Endodermal cell (in vitro differentiated cells): ENCODE data around the gene S100A4. TPM values are rescaled to one million over a fixed set of nuclear protein-coding genes. Genes with fewer than 3 reads are reported as not detected.
A peak's percentile ranks its signal among the peaks of the same experiment; 100 is the strongest.
"Not testable (repeated sequence)": the region's sequence is repeated elsewhere in the genome, so short reads cannot be mapped to it uniquely, and the experiment has no call there.

ENCODE experiments used
- DNase-seq: peaks from one replicate; pipeline ENCODE4 v3.0.0-alpha.2; 2017
- H3K27ac ChIP-seq: 2 replicates; pipeline ENCODE4 v1.5.1; 2013; ENCODE audit warnings: mild to moderate bottlenecking, low read depth, low read length, moderate library complexity
- H3K27me3 ChIP-seq: 2 replicates; pipeline ENCODE4 v1.6.1; 2013; ENCODE audit warnings: mild to moderate bottlenecking, low read length, moderate library complexity; ENCODE audit not compliant: insufficient read depth, control insufficient read depth, poor library complexity, severe bottlenecking
- H3K36me3 ChIP-seq: 2 replicates; pipeline ENCODE4 v1.7.0; 2013; ENCODE audit warnings: mild to moderate bottlenecking, low read length, moderate library complexity; ENCODE audit not compliant: control insufficient read depth, insufficient read depth
- H3K4me1 ChIP-seq: one replicate; pipeline ENCODE4 v1.7.0; 2013; ENCODE audit warnings: low read length; ENCODE audit not compliant: control insufficient read depth, insufficient read depth
- H3K4me3 ChIP-seq: 2 replicates; pipeline ENCODE4 v1.5.1; 2013; ENCODE audit warnings: mild to moderate bottlenecking, low read length, moderate library complexity
- H3K9ac ChIP-seq: 2 replicates; pipeline ENCODE4 v1.6.1; 2013; ENCODE audit warnings: mild to moderate bottlenecking, low read length, moderate library complexity; ENCODE audit not compliant: poor library complexity, severe bottlenecking; ENCODE audit errors: extremely low read depth
- H3K9me3 ChIP-seq: 2 replicates; pipeline ENCODE4 v1.6.1; 2013; ENCODE audit warnings: mild to moderate bottlenecking, low read length, moderate library complexity; ENCODE audit not compliant: control insufficient read depth
- H3K27ac Mint-ChIP-seq: 2 replicates; pipeline ENCODE4 v1.8.0; 2020; ENCODE audit warnings: mixed read lengths
- H3K27me3 Mint-ChIP-seq: 2 replicates; pipeline ENCODE4 v1.8.0; 2021; ENCODE audit warnings: mild to moderate bottlenecking, mixed read lengths; ENCODE audit not compliant: insufficient read depth
- H3K36me3 Mint-ChIP-seq: 2 replicates; pipeline ENCODE4 v1.8.0; 2020; ENCODE audit warnings: low read depth, mixed read lengths
- H3K4me1 Mint-ChIP-seq: 2 replicates; pipeline ENCODE4 v1.8.0; 2020; ENCODE audit warnings: mixed read lengths
- H3K4me3 Mint-ChIP-seq: 2 replicates; pipeline ENCODE4 v1.8.0; 2020; ENCODE audit warnings: mild to moderate bottlenecking, moderate library complexity, mixed read lengths
- H3K9me3 Mint-ChIP-seq: 2 replicates; pipeline ENCODE4 v1.8.0; 2020; ENCODE audit warnings: mild to moderate bottlenecking, mixed read lengths
- WGBS, 2 experiments: methylation state at CpG; one replicate each; pipeline versions ENCODE4 v1.1.5 to v1.1.7; 2013; ENCODE audit warnings: missing lambda C conversion rate in 2 of 2, mixed read lengths in 1 of 2; ENCODE audit not compliant: insufficient coverage in 1 of 2, insufficient read length in 1 of 2; 5-methylcytosine and 5-hydroxymethylcytosine counted together
- total RNA-seq, 2 donors: library from RNA; stranded (reverse); fragmentation: NEBNext Ultra II Directional in 1 of 2; extraction: Animal tissue kit (Norgen Biotek cat#: 25700) in 1 of 2; gene quantifications; 2 replicates in 1 of 2; 3 replicates in 1 of 2; pipeline ENCODE4 v1.2.1, GENCODE V29; 2021
- TF ChIP-seq, protein P1 (sequence below): fragments of 200-600 bp; sonication (generic); conservative IDR thresholded peaks from 2 replicates; pipeline ENCODE4 v1.5.0; 2021; ENCODE audit warnings: antibody characterized with exemption, mild to moderate bottlenecking

Gene S100A4
- total RNA-seq, 2 donors from 2014 or later, result 4.9 to 6.2 TPM

DNA sequence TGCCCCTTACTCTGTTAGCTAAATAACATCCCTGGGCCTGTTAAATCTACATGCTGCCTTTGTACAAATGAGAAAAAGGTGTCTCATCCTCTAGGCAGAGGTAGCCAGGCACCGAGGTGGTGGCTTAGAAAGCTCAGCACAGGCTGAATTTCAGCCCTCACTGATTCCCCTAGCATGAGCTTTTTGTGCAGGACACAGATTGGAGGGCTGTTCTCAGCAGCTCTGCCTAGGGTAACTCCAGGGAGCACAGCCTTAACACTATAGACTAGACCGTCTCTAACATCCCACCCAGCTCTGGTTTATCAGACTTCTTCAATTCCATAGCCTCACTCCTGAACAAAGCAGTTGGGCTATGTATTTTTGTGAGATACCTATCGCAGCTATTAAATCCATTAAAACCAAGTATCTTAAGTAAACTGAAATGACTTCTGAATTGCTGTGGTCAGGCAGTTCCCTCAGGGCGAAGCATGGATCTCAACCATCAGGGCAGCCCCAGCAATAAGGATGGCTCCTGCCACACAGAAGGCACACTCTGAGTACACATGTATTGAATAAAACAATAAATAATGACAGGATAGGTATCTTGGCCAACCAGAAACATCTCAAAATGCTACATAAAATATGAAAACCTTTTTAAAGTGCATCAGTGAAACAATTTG, 24.7 kb downstream of the S100A4 start:
- H3K4me3 ChIP-seq, result peak overlapping the region; percentile 30
- H3K4me3 Mint-ChIP-seq, result no peak overlapping the region
- no peak overlapping the region for H3K9ac ChIP-seq
- H3K27ac ChIP-seq, result no peak overlapping the region
- H3K27ac Mint-ChIP-seq, result peak overlapping the region; percentile 9
- H3K36me3 ChIP-seq, result no peaks in the 10 kb centered on the region
- H3K36me3 Mint-ChIP-seq, result no peaks in the 10 kb centered on the region
- TF ChIP-seq, protein P1, sequence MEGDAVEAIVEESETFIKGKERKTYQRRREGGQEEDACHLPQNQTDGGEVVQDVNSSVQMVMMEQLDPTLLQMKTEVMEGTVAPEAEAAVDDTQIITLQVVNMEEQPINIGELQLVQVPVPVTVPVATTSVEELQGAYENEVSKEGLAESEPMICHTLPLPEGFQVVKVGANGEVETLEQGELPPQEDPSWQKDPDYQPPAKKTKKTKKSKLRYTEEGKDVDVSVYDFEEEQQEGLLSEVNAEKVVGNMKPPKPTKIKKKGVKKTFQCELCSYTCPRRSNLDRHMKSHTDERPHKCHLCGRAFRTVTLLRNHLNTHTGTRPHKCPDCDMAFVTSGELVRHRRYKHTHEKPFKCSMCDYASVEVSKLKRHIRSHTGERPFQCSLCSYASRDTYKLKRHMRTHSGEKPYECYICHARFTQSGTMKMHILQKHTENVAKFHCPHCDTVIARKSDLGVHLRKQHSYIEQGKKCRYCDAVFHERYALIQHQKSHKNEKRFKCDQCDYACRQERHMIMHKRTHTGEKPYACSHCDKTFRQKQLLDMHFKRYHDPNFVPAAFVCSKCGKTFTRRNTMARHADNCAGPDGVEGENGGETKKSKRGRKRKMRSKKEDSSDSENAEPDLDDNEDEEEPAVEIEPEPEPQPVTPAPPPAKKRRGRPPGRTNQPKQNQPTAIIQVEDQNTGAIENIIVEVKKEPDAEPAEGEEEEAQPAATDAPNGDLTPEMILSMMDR, result no peak
- peaks cover 10% of the 10 kb centered on the region for H3K4me1 ChIP-seq
- no peak for DNase-seq
- peaks cover 42% of the 10 kb centered on the region for H3K27me3 Mint-ChIP-seq
- peaks cover 25% of the 10 kb centered on the region for H3K4me1 Mint-ChIP-seq
- H3K27me3 ChIP-seq, result peaks cover 12% of the 10 kb centered on the region
- H3K9me3 Mint-ChIP-seq, result peaks cover 8% of the 10 kb centered on the region
- 70 to 77% methylated on average over 4 of the region's 4 CpGs for WGBS, 2 experiments
- H3K9me3 ChIP-seq, result no peaks in the 10 kb centered on the region

DNA sequence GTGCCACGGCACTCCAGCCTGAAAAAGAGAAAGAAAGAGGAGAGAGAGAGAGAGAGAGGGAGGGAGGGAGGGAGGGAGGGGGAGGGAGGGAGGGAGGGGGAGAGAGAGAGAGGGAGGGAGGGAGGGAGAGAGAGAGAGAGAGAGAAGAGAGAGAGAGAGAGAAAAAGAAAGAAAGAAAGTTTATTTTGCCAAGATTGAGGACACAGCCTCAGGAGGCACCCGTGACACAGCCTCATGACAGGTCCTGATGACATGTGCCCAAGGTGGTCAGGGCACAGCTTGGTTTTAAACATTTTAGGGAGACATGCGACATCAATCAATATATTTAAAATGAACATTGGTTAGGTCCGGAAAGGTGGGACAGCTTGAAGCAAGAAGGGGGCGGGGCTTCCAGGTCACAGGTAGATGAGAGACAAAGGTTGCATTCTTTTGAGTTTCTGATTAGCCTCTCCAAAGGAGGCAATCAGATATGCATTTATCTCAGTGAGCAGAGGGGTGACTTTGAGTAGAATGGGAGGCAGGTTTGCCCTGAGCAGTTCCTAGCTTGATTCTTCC, 25.4 kb downstream of the S100A4 start:
- not testable (repeated sequence) for H3K27ac Mint-ChIP-seq, H3K9me3 ChIP-seq, H3K36me3 Mint-ChIP-seq, H3K9ac ChIP-seq, H3K27ac ChIP-seq, H3K4me1 ChIP-seq, H3K4me3 Mint-ChIP-seq, H3K36me3 ChIP-seq, H3K9me3 Mint-ChIP-seq
- peak overlapping the region; percentile 30 for H3K4me3 ChIP-seq
- peaks cover 20% of the 10 kb centered on the region for H3K27me3 ChIP-seq
- Mint-ChIP-seq H3K27me3 (peaks cover 45% of the 10 kb centered on the region), H3K4me1 (peaks cover 26% of the 10 kb centered on the region)
- peak; percentile 72 for DNase-seq
- WGBS, 2 experiments, result 77 to 79% methylated on average over 3 to 5 of the region's 5 CpGs

DNA sequence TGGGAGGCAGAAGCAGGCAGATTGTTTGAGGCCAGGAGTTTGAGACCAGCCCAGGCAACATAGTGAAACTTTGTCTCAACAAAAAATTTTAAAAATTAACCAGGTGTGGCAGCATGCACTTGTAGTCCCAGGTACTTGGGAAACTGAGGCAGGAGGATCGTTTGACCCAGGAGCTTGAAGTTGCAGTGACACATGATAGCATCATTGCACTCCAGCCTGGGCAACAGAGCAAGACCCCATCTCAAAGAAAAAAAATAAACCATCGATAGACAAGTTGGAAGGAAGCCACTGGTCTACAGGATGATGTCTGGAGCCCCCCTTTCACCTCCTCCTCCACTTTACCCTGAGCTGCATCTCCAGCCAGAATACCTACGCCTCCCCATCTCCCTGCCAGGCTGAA, 26.4 kb downstream of the S100A4 start:
- peaks cover 26% of the 10 kb centered on the region for H3K4me1 Mint-ChIP-seq

More for the DNA sequence above, 26.4 kb downstream of the S100A4 start:
- H3K27ac Mint-ChIP-seq, result no peak overlapping the region
- peaks cover 9% of the 10 kb centered on the region for H3K4me1 ChIP-seq
- 89 to 92% methylated on average over 3 of the region's 3 CpGs for WGBS, 2 experiments
- H3K4me3 Mint-ChIP-seq, result no peak overlapping the region
- peaks cover 54% of the 10 kb centered on the region for H3K27me3 Mint-ChIP-seq
- H3K9me3 Mint-ChIP-seq, result peaks cover 8% of the 10 kb centered on the region
- TF ChIP-seq, protein P1, result no peak
- peaks cover 22% of the 10 kb centered on the region for H3K27me3 ChIP-seq
- no peak for DNase-seq
- H3K4me3 ChIP-seq, result no peak overlapping the region
- no peaks in the 10 kb centered on the region for H3K36me3 ChIP-seq
- no peak overlapping the region for H3K27ac ChIP-seq
- H3K9ac ChIP-seq, result no peak overlapping the region
- H3K36me3 Mint-ChIP-seq, result no peaks in the 10 kb centered on the region
- H3K9me3 ChIP-seq, result no peaks in the 10 kb centered on the region
